ENCODE data around the gene CFAP47.
"Not testable (repeated sequence)": the region's sequence is repeated elsewhere in the genome, so short reads cannot be mapped to it uniquely, and the experiment has no call there.

CFAP47 gene, protein sequence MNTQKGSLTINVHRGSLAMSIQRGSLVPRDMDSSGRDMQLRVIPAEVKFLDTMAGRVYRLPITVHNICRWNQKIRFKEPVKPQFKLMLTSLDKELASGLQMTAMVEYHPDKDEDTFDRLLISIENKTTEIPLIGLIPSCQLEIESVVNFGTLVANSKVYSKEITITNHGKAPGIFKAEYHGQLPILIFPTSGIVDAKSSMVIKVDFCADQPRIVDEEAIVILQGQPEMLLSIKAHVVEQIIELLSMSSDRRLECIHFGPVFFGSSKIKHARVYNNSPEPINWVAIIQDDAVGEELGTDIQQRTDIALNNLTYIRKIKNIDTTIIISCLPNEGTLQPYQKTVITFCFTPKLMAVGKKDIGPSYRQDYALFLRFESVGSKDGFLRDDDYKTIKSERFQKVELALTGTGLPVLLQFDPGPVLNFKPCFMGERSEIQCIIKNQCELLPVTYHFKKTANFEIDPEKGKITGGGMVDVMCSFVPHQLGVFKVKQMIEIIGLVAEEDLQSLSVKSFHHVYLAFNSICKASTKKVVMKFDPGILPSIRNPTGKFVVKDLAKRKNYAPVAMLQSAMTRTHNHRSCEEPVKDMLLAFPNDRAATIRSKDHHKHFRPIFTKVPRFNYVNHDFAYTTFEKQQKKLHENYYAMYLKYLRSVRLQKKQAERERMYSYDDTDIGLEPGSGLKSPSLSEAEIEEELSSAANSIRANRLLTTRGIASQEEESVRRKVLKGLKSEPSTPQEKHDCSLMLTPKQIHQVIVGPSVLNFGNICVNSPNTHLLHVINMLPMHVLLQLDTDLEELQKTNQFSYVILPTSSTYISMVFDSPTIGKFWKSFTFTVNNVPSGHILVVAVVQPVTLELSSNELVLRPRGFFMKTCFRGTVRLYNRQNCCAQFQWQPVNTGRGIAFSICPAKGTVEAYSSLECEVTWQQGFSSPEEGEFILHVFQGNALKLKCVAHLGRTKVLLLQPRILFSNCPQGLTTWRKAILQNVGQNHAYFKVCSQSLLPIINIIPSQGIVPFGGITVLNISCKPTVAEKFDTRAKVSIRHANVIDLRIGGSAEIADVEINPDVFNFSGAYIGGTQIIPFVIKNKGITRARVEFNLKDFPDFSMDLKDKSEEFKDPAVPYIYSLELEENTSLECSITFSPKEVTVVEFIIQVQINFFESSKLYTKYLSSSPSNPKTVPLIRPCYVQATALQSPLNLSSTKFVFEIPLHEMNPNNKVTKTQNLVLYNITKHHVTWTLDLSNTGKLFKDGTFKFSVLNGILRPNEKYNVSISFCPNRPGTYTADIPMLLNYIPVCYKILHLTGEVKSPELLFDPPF (N-terminal part only)

DNA sequence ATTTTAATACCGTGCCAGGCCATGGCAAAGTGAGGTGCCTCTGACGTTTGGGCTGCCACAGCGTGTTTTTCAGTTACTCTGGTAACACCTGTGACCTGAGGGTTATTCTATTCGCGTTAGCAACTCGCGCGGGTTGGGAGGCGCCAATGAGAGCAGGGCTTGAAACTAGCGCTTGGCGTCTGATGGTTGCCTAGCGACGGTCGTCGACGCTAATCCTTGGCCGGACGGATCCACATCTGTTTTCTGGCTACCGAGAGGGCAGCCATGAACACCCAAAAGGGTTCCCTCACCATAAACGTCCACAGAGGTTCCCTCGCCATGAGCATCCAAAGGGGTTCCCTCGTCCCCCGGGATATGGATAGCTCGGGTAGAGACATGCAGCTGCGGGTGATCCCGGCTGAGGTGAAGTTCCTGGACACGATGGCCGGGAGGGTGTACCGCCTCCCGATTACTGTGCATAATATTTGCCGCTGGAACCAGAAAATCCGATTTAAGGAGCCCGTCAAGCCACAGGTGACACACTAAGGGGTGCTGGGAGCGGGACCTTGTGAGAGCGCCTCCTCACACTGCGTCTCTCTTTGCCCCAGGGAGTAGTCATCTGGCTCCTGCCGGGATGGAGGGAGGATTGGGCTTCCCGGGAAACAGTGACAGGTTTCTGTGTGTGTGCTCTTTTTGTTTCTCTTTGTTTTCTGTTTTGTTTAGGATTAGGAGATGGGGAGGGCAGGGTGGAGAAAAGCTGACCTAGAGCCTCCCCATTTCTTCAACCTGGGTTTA lies at the start of gene CFAP47:
Gene CFAP47 (plus strand): TSS at position 199 of the 774 bp plus-strand sequence. CDS start 66 bp downstream, at position 265.
- no peak for DNase-seq (ENCODE audit: low read depth)

DNA sequence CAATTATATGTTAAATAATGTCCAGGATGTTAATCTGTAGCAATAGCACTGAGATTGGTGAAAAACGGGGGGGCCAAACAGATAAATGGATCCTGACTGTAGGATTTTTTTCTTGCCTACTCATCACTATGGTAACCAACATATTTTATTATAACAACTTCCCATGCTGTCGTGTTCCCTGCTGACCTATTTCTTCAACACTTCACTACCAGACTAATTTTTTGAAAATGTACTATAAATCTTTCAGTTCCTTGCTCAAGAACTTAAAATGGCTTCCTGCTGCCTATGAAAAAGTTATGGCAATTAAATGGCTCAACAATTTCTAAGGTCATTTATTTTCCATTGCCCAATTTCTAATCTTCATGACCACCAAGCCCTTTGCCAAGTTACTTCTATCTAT lies 38.9 kb upstream of the CFAP47 start:
- DNase-seq (ENCODE audit: low read depth): no peak

DNA sequence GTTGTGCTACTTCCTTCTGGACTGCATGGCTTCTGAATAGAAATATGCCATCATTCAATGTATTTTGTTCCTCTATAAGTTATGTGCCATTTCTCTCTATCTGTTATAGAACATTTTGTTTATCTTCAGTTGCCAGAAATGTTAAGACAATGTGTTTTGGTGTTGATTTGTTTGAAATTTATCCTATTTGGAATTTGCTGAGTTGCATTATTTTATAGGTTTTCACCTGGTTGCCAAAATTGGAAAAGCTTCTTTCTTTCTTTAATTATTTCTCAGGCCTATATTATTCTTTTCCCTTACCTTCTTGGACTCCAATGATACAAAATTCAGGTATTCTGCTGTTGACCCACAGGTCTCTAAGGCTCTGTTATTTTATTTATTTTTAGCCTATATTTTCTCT lies 33.4 kb upstream of the CFAP47 start:
- no peak for DNase-seq (ENCODE audit: low read depth)

DNA sequence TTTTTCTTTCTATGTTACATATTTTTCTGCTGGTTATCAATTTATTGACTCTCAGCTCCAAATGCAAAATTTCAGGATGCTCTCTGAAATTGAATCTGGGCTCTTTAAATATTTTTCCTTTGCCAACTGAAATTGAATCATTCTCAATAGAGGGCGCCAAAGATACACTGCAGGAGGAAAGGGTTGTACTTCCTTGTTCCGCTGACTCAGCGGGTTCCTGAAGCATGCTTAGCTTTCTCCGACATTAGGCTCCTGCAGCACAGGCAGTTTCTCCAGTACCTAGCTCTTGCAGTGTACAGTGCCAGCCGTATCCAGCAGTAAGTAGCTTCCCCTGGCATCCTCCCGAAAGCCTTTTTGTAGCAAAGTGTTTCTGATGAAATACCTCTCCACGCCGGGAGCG lies 28.8 kb upstream of the CFAP47 start:
- peak; percentile 2 for DNase-seq (ENCODE audit: low read depth)

DNA sequence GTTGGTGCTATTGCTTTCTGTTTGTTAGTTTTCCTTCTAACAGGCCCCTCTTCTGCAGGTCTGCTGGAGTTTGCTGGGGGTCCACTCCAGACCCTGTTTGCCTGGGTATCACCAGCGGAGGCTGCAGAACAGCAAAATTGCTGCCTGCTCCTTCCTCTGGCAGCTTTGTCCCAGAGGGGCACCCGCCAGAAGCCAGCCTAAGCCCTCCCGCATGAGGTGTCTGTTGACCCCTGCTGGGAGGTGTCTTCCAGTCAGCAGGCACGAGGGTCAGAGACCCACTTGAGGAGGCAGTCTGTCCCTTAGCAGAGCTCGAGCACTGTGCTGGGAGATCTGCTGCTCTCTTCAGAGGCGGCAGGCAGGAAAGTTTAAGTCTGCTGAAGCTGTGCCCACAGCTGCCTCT lies 67.3 kb downstream of the CFAP47 start:
- DNase-seq (ENCODE audit: low read depth): not testable (repeated sequence)

DNA sequence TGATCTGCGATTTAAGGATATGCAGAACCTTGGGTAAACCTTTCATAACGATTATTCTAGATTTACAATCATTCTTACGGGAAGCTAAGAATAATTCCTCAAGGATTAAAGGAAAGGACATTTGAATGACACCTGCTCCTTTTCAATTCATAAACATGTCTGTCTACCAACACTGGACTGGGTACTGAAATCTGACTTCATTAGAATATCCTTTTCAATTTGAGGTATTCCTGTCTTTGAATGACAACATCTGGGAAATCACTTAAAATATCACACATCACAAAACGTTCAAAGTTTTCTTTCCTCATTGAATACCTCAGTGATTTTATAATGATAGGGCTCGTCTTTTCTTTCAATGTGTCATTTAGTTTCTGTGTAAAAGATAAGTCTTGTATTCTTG lies 87.7 kb downstream of the CFAP47 start:
- DNase-seq (ENCODE audit: low read depth): no peak

DNA sequence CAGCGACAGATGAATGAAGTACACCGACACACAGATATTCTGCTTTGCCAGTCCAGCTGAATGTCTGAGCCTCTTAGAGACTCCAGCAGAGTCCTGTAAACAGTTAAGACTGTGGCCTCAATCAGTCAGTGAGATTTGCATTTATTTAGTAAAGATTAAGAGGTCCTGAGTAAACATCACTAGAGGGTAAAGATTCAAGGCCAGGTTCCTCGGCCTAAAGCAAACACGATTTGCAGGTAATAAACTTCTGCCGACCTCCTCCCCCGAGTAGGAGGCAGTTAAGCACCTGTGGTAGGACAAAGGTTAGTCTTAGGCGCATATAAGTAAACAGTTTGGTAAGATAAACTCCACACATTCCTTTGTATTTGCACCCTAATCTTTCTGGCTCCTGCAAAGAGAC lies 99.6 kb downstream of the CFAP47 start:
- DNase-seq (ENCODE audit: low read depth): no peak

DNA sequence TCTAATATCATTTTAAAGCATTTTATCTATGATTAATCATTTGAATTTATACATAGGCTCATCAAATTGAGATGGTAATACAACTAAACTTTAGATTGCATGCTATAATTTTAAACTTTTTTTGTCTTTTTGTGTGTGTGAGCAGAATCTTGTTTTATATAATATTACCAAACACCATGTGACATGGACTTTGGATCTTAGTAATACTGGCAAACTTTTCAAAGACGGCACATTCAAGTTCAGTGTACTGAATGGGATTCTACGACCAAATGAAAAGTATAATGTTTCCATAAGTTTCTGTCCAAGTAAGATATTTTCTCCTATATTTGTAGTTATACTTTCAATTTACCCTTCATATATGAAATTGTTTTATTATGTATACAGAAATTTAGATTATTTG lies 116.0 kb downstream of the CFAP47 start:
- no peak for DNase-seq (ENCODE audit: low read depth)

DNA sequence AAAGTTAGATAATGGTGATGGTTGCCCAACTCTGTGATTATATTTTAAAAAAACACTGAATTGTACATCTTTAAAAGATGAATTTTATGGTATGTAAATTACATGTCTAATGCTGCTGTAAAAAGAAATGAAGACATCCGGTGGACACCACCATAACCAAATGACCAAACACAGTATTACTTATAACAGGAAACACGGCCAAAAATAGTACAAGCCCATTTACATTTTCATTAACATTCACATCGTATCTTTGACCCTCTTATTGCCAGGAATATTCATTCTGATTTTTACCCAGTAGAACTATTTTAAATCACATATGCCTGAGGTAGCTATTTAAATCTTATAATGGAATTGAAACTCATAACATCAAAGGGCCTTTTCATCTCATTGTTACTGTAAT lies 143.2 kb downstream of the CFAP47 start:
- DNase-seq (ENCODE audit: low read depth): no peak

DNA sequence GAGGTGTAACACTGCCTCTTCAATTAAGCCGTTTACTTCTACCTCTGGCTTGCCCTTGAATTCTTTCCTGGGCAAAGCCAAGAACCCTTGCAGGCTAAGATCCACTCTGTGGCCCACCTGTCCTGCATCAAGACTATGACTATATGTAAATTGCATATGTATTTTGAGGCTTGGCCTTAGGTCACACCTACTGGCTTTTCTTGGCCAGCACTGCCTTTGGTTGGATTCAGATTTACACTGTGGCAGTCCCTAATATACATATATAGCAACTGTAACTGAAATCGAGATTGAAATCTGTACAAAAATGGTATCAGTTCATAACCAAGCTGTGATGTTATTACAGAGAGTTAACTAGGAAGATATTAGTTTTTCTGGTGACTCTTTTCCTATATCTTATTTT lies 151.5 kb downstream of the CFAP47 start:
- no peak for DNase-seq (ENCODE audit: low read depth)

DNA sequence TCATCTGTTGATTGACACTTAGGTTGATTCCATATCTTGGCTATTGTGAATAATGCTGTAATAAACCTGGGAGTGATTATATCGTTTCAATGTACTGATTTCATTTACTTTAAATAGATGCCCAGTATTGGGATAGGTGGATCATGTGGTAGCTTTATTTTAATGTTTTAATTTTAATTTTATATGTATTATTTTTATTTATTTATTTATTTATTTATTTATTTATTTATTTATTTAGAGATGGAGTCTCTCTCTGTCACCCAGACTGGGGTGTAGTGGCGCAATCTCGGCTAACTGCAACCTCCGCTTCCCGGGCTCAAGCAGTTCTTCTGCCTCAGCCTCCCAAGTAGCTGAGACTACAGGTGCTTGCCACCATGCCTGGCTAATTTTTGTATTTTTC lies 155.5 kb downstream of the CFAP47 start:
- DNase-seq (ENCODE audit: low read depth): not testable (repeated sequence)

DNA sequence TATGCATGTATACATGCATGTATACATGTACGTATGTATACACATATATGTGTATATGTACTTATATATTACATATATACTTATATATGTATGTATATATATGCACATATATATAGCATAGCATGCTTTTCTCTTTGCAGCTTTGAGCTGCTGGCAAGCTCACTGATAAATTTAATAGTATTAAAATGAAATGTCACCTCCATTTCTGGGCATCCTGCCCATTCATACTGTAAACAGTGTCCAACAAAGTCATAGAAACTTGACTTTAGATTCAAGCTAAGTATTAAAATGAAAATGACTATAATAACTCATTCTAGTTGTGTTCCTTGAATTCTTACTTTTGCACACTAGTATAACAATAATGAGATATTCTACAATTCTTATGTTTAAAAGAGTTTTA lies 163.7 kb downstream of the CFAP47 start:
- no peak for DNase-seq (ENCODE audit: low read depth)

DNA sequence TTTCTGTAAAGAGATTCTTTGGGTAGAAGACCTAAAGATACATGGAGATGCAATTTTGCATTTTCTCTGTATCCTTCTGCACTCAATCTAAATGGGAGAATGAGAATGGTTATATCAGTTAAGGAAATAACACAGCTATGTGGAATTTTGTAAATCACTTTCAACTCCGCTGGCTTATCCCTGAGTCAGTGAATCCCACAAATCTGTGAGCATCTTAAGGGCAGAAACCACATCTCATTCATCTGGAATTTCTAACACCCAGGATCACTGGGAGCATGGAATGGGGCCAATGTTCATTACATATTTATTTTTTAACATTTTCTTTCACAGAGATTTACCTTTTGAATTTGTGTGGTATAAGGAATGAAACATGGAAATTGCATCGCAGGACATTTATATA lies 167.8 kb downstream of the CFAP47 start:
- DNase-seq (ENCODE audit: low read depth): peak; percentile 24

DNA sequence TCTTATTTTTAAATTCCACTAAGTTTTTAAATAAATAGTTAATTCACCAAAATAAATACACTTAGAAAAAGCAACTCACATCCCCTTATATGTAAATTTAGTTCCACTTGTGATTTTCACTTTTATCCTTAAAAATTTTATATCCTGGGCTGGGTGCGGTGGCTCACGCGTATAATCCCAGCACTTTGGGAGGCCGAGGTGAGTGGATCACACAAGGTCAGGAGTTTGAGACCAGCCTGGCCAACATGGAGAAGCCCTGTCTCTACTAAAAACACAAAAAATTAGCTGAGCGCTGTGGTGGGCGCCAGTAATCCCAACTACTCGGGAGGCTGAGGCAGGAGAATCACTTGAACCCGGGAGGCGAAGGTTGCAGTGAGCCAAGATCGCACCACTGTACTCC lies 169.4 kb downstream of the CFAP47 start:
- not testable (repeated sequence) for DNase-seq (ENCODE audit: low read depth)

DNA sequence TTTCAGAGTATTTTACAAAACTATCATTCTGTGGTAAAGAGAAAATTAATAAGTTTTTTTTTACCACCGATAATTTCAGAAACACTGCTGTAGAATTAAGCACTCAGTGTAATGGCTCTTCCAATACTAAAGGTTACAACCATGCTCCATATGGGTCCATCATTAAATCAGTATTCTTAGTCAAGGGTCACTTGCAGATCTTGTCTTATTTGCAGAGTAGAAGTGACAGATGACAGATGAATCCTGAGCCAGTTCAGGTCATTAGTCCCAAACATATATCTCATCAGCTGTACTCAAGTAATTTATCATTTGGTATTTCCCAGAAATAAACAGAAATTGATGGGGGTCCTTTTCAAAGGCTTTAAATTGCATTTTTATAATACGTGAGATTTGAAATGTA lies 182.9 kb downstream of the CFAP47 start:
- no peak for DNase-seq (ENCODE audit: low read depth)

DNA sequence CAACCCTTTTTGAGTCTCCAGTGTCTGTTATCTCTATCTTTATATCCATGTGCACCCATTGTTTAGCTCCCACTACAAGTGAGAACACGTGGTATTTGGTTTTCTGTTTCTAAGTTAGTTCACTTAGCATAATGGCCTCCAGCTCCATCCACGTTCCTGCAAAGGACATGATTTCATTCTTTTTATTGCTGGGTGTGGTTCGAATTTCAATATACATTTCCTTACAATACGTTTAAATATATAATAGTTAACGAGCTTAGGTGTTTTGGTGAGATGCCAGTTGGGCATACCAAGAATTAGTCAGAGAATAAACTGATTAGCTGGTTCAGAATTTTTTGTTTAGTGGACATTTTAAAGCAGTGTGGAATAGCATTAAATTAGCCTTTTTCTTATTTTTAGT lies 196.7 kb downstream of the CFAP47 start:
- DNase-seq (ENCODE audit: low read depth): peak; percentile 2

DNA sequence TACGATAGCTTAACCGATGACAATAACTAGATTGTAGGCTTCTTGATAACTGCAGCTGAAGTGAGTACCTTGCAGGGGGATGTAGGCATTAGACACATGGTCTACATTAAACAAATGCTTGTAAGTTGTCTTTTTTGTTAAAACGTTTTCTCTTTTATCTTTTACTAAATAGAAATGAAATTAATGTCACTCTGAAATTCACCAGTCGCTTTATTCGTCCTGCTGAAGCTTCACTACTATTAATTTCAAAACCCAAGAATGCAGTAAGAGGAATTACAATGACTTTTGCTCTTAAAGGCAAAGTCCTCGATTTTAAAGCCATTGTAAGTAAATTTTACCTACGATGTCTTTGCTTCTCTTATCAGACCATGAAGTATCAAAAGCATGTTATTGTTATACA lies 239.7 kb downstream of the CFAP47 start:
- DNase-seq (ENCODE audit: low read depth): no peak

DNA sequence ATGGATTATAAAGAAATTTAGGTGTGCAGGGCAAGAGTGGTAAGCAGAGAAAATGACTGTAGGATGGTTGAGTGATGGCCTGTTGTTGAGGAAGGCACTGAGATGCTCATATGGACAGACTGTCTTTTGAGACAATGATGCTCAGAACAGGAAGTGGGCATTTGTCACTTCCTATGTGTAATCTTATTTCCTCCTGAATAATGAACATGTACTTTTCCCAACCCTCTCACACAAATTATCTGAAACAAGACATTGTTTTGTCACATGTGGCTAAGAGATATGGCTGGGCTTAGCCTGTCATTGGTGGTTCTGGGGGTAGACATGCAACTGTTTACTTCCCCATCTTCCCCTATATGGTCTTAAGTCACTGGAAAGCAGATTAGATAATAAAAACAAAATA lies 240.5 kb downstream of the CFAP47 start:
- peak; percentile 0 for DNase-seq (ENCODE audit: low read depth)

DNA sequence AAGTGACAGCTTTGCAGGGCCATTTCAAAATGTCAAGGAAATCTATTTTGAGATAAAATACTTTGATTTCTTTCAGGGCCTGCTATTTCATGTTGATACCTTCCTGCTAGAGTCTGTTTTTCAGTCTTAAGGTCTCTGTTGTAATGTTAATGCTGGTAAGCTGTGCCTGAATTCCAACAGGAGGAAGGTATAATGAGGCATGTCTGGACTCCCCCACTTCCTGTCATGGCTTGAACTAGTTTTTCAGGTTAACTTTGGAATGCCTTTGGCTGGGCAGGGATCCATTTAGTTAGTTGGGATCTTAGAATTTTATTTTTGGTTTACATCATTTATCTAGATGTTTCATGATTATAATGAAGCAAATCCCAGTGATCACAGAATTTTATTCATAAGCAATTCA lies 279.0 kb downstream of the CFAP47 start:
- no peak for DNase-seq (ENCODE audit: low read depth)

DNA sequence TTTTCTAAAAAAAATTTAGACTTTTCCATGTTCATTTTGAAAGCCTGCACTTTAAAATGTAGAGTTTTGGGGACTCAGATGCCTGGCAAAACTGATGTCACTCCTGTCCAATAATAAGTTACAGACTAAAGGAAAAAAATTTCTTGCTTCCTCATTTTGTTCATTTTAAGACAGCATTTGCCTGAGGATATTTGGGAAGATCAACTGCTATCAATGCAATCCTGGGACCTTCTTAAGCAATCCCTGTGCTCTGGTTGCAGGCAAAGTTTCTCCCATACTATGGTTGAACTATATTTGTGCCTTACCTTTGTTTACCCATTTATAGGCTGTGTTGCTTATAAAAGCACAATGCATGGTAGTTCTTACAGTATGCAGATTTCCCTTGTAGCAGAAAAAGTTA lies 280.4 kb downstream of the CFAP47 start:
- no peak for DNase-seq (ENCODE audit: low read depth)

DNA sequence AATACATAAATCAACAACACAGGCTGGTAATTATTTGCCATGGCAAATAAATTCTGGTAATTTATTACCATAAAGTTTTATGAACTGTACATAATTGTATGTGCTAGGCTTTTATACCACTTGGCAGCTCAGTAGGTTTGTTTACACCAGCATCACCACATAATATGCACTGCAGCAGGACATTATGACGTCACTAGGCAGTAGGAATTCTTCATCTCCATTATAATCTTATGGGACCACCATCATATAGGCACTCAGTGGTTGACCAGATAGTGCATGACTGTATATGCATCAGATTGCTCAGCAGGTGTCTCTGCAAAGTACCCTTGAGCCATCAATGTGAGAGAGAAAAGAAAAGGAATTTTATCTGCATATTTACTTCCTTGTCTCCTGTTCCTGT lies 295.4 kb downstream of the CFAP47 start:
- no peak for DNase-seq (ENCODE audit: low read depth)

DNA sequence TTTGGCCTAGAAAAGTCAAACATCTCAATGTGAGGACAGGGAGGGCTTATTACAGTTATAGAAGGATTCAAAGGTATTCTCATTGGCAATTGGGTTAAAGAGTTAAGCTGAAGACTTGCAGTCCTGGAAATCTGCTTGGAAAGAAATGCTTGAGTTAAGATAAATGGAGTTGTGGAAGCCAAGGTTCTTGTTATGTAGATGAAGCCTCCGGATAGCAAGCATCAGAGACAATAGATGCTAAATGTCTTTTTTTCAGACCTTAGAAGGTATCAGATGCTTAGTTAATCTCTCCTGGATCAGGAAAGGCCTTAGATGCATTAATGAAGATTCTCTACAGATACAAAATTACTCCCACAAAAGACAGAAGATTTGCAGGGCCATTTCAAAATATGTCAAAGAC lies 299.3 kb downstream of the CFAP47 start:
- DNase-seq (ENCODE audit: low read depth): no peak
